Osteocyte (in vitro differentiated cells): Measurements from ENCODE around the gene C4B. TPM values are rescaled to one million over a fixed set of nuclear protein-coding genes. Genes with fewer than 3 reads are reported as not detected.

Experiments used
- total RNA-seq: library from RNA; stranded (reverse); gene quantifications from 2 replicates; pipeline ENCODE4 v1.2.1, GENCODE V29; 2021

The C4B gene
- total RNA-seq, 1 donor from 2014 or later = 10.5 TPM

Other genes with a start within 250 kb of the C4B start
- 0.50 and 0.94 TPM in 2 replicates for gene VWA7, start 237.5 kb upstream of the C4B start, total RNA-seq
- gene VARS1, start 219.0 kb upstream of the C4B start, total RNA-seq = 73.0 and 73.4 TPM in 2 replicates
- gene LSM2, start 207.8 kb upstream of the C4B start, total RNA-seq = 50.6 and 54.3 TPM in 2 replicates
- gene HSPA1L, start 199.5 kb upstream of the C4B start, total RNA-seq = 1.1 and 1.7 TPM in 2 replicates
- 19.7 and 24.8 TPM in 2 replicates for gene HSPA1A, start 199.3 kb upstream of the C4B start, total RNA-seq
- gene HSPA1B, start 187.1 kb upstream of the C4B start, total RNA-seq = 65.5 and 65.8 TPM in 2 replicates
- 74.8 and 83.6 TPM in 2 replicates for gene NEU1, start 152.0 kb upstream of the C4B start, total RNA-seq
- gene SLC44A4, start 135.8 kb upstream of the C4B start, total RNA-seq = not detected in 2 replicates
- 62.4 and 66.7 TPM in 2 replicates for gene EHMT2, start 117.1 kb upstream of the C4B start, total RNA-seq
- 8.3 and 8.8 TPM in 2 replicates for gene ZBTB12, start 112.7 kb upstream of the C4B start, total RNA-seq
- gene C2, start 87.1 kb upstream of the C4B start, total RNA-seq = 2.3 and 2.4 TPM in 2 replicates
- 4.2 and 6.9 TPM in 2 replicates for gene CFB, start 68.7 kb upstream of the C4B start, total RNA-seq
- gene NELFE, start 55.8 kb upstream of the C4B start, total RNA-seq = 59.3 and 66.8 TPM in 2 replicates
- gene SKIC2, start 55.6 kb upstream of the C4B start, total RNA-seq = 69.3 and 84.3 TPM in 2 replicates
- gene DXO, start 42.7 kb upstream of the C4B start, total RNA-seq = 28.6 and 30.8 TPM in 2 replicates
- 13.5 and 15.2 TPM in 2 replicates for gene C4A, start 32.7 kb upstream of the C4B start, total RNA-seq
- gene CYP21A2, start 23.6 kb downstream of the C4B start, total RNA-seq = 0.30 and 0.44 TPM in 2 replicates
- gene TNXB, start 94.5 kb downstream of the C4B start, total RNA-seq = 13.1 and 13.9 TPM in 2 replicates
- 109 and 116 TPM in 2 replicates for gene ATF6B, start 113.5 kb downstream of the C4B start, total RNA-seq
- 5.3 and 7.5 TPM in 2 replicates for gene FKBPL, start 115.5 kb downstream of the C4B start, total RNA-seq
- gene PRRT1, start 137.1 kb downstream of the C4B start, total RNA-seq = 1.2 and 2.1 TPM in 2 replicates
- gene PPT2, start 139.3 kb downstream of the C4B start, total RNA-seq = 40.8 and 45.5 TPM in 2 replicates
- gene EGFL8, start 149.8 kb downstream of the C4B start, total RNA-seq = 21.4 and 22.8 TPM in 2 replicates
- 81.1 and 82.6 TPM in 2 replicates for gene AGPAT1, start 161.3 kb downstream of the C4B start, total RNA-seq
- 47.1 and 51.6 TPM in 2 replicates for gene RNF5, start 163.6 kb downstream of the C4B start, total RNA-seq
- gene AGER, start 169.5 kb downstream of the C4B start, total RNA-seq = 3.8 and 4.1 TPM in 2 replicates
- gene PBX2, start 175.4 kb downstream of the C4B start, total RNA-seq = 71.4 and 77.1 TPM in 2 replicates
- gene GPSM3, start 177.8 kb downstream of the C4B start, total RNA-seq = 7.5 TPM in 2 replicates
- 0.83 and 1.5 TPM in 2 replicates for gene NOTCH4, start 209.3 kb downstream of the C4B start, total RNA-seq